ENCODE data around the gene MRPS25.

- no peak for TF ChIP-seq SIN3A (IDR thresholded peaks at IDR 0.05; ENCODE audit: borderline replicate concordance, insufficient read depth, low read depth, low read length)
- no peak for TF ChIP-seq CTCF (IDR thresholded peaks at IDR 0.05)
- TF ChIP-seq, protein P1, sequence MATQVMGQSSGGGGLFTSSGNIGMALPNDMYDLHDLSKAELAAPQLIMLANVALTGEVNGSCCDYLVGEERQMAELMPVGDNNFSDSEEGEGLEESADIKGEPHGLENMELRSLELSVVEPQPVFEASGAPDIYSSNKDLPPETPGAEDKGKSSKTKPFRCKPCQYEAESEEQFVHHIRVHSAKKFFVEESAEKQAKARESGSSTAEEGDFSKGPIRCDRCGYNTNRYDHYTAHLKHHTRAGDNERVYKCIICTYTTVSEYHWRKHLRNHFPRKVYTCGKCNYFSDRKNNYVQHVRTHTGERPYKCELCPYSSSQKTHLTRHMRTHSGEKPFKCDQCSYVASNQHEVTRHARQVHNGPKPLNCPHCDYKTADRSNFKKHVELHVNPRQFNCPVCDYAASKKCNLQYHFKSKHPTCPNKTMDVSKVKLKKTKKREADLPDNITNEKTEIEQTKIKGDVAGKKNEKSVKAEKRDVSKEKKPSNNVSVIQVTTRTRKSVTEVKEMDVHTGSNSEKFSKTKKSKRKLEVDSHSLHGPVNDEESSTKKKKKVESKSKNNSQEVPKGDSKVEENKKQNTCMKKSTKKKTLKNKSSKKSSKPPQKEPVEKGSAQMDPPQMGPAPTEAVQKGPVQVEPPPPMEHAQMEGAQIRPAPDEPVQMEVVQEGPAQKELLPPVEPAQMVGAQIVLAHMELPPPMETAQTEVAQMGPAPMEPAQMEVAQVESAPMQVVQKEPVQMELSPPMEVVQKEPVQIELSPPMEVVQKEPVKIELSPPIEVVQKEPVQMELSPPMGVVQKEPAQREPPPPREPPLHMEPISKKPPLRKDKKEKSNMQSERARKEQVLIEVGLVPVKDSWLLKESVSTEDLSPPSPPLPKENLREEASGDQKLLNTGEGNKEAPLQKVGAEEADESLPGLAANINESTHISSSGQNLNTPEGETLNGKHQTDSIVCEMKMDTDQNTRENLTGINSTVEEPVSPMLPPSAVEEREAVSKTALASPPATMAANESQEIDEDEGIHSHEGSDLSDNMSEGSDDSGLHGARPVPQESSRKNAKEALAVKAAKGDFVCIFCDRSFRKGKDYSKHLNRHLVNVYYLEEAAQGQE (IDR thresholded peaks at IDR 0.05; ENCODE audit: insufficient read depth in 1 of 2, low read depth in 2 of 2, low read length in 1 of 2): no peak
- TF ChIP-seq POLR2AphosphoS5 (IDR thresholded peaks at IDR 0.05; ENCODE audit: low read depth, low read length): no peak
- TF ChIP-seq TCF7L2 (IDR thresholded peaks at IDR 0.05; ENCODE audit: low read depth, low read length): no peak
These were observed 21.1 kb upstream of the MRPS25 start for GRCh38 chr3:15086263-15086662.
